IMR-90 (cell line): ENCODE data around the gene GTPBP6. TPM values are rescaled to one million over a fixed set of nuclear protein-coding genes. Genes with fewer than 3 reads are reported as not detected.
A peak's percentile ranks its signal among the peaks of the same experiment; 100 is the strongest.

Experiments
- ATAC-seq: fragments of 200-7000 bp; cut with Tn5 transposase; 2 replicates; pipeline ENCODE4 v1.9.1; 2020; ENCODE audit warnings: low read depth, mild to moderate bottlenecking, moderate library complexity
- BruUV-seq: library from RNA; stranded (reverse); fragments of 400-500 nt; replicated peaks from 2 replicates; lab custom pipeline; 2021; lab: Mats Ljungman, UMichigan
- CTCF ChIA-PET: fragments of 300-600 bp; formaldehyde crosslinking; extraction: SDS; loops from one replicate; lab custom pipeline; 2021; ENCODE audit warnings: antibody characterized with exemption; lab: Yijun Ruan, JAX
- POLR2A ChIA-PET: fragments of 300-600 bp; sonication (Branson Sonifier 250); formaldehyde crosslinking; loops from one replicate; lab custom pipeline; 2022; ENCODE audit warnings: antibody characterized with exemption; ENCODE audit not compliant: unreplicated experiment; lab: Charles Lee
- DNase-seq: peaks from one replicate; pipeline ENCODE4 v3.0.0; 2013
- H2AFZ ChIP-seq: replicated peaks from 2 replicates; pipeline ENCODE3; 2013; ENCODE audit warnings: low read length, mild to moderate bottlenecking; ENCODE audit not compliant: poor library complexity
- H2AK5ac ChIP-seq: 2 replicates; pipeline ENCODE4 v1.6.1; 2013; ENCODE audit warnings: low read depth, low read length, inconsistent platforms
- H2AK9ac ChIP-seq: replicated peaks from 2 replicates; pipeline ENCODE3; 2013; ENCODE audit warnings: mild to moderate bottlenecking, low read depth, low read length, moderate library complexity; ENCODE audit not compliant: poor library complexity
- H2BK120ac ChIP-seq: 2 replicates; pipeline ENCODE4 v1.6.1; 2013; ENCODE audit warnings: low read depth, low read length, inconsistent platforms
- H2BK15ac ChIP-seq: 3 replicates; pipeline ENCODE4 v1.6.1; 2013; ENCODE audit warnings: low read depth, low read length, inconsistent platforms
- H2BK20ac ChIP-seq: 2 replicates; pipeline ENCODE4 v1.6.1; 2013; ENCODE audit warnings: low read depth, mild to moderate bottlenecking, inconsistent platforms, low read length, moderate library complexity
- H2BK5ac ChIP-seq: 2 replicates; pipeline ENCODE4 v1.6.1; 2013; ENCODE audit warnings: mild to moderate bottlenecking, low read depth, low read length, inconsistent platforms; ENCODE audit not compliant: poor library complexity, severe bottlenecking
- H3K14ac ChIP-seq: replicated peaks from 2 replicates; pipeline ENCODE4 v1.6.1; 2013; ENCODE audit warnings: low read depth, low read length, inconsistent platforms
- H3K18ac ChIP-seq: 2 replicates; pipeline ENCODE4 v1.6.1; 2013; ENCODE audit warnings: low read depth, low read length, control low read depth
- H3K23ac ChIP-seq: 2 replicates; pipeline ENCODE4 v1.6.1; 2013; ENCODE audit warnings: low read depth, low read length, inconsistent platforms
- H3K27ac ChIP-seq: 2 replicates; pipeline ENCODE4 v1.5.1; 2013; ENCODE audit warnings: mild to moderate bottlenecking, control low read depth, low read length; ENCODE audit not compliant: insufficient read depth
- H3K27me3 ChIP-seq: 2 replicates; pipeline ENCODE4 v1.6.1; 2013; ENCODE audit warnings: low read length; ENCODE audit not compliant: control insufficient read depth, insufficient read depth
- H3K36me3 ChIP-seq: 2 replicates; pipeline ENCODE4 v1.6.1; 2013; ENCODE audit warnings: low read length, mixed read lengths; ENCODE audit not compliant: control insufficient read depth, insufficient read depth
- H3K4ac ChIP-seq: 2 replicates; pipeline ENCODE4 v1.6.1; 2013; ENCODE audit warnings: low read depth, low read length, inconsistent platforms
- H3K4me1 ChIP-seq: 2 replicates; pipeline ENCODE4 v1.6.1; 2013; ENCODE audit warnings: low read length, mixed read lengths; ENCODE audit not compliant: control insufficient read depth, insufficient read depth
- H3K4me2 ChIP-seq: 2 replicates; pipeline ENCODE4 v1.6.1; 2013; ENCODE audit warnings: low read depth, mild to moderate bottlenecking, control low read depth, low read length, moderate library complexity
- H3K4me3 ChIP-seq: 2 replicates; pipeline ENCODE4 v1.5.1; 2013; ENCODE audit warnings: low read depth, mild to moderate bottlenecking, control low read depth, low read length, moderate library complexity; ENCODE audit not compliant: insufficient read depth
- H3K56ac ChIP-seq: 2 replicates; pipeline ENCODE4 v1.6.1; 2013; ENCODE audit warnings: low read length, inconsistent platforms; ENCODE audit not compliant: insufficient read depth; ENCODE audit errors: extremely low read depth
- H3K79me1 ChIP-seq, 2 experiments: 2 replicates each; pipeline ENCODE4 v1.6.1; 2013; ENCODE audit warnings: low read length in 2 of 2, inconsistent platforms in 1 of 2, low read depth in 1 of 2
- H3K9ac ChIP-seq: 2 replicates; pipeline ENCODE4 v1.6.1; 2013; ENCODE audit warnings: low read depth, low read length, control low read depth
- H3K9me1 ChIP-seq: 2 replicates; pipeline ENCODE4 v1.6.1; 2013; ENCODE audit warnings: low read length, inconsistent platforms; ENCODE audit not compliant: insufficient read depth
- H3K9me3 ChIP-seq: 2 replicates; pipeline ENCODE4 v1.6.1; 2013; ENCODE audit warnings: low read length; ENCODE audit not compliant: control insufficient read depth, insufficient read depth
- H4K20me1 ChIP-seq: 2 replicates; pipeline ENCODE4 v1.6.1; 2013; ENCODE audit warnings: low read length, inconsistent platforms; ENCODE audit not compliant: insufficient read depth
- H4K5ac ChIP-seq: 2 replicates; pipeline ENCODE4 v1.6.1; 2013; ENCODE audit warnings: mild to moderate bottlenecking, low read depth, low read length, control low read depth
- H4K8ac ChIP-seq, 2 experiments: 2 replicates each; pipeline ENCODE4 v1.6.1; 2013; ENCODE audit warnings: low read depth in 2 of 2, low read length in 2 of 2, control low read depth in 1 of 2, inconsistent platforms in 1 of 2
- H4K91ac ChIP-seq: 2 replicates; pipeline ENCODE4 v1.6.1; 2013; ENCODE audit warnings: low read depth, low read length, inconsistent platforms; ENCODE audit not compliant: insufficient read depth
- BHLHE40 ChIP-seq: fragments of 150-350 bp; IDR thresholded peaks from 2 replicates; pipeline ENCODE4 v1.6.1; 2016; ENCODE audit warnings: mild to moderate bottlenecking, low read depth, low read length
- CEBPB ChIP-seq: IDR thresholded peaks from 2 replicates; pipeline ENCODE4 v1.6.1; 2012; ENCODE audit warnings: low read depth, low read length, improper control_type of control experiment
- CHD1 ChIP-seq: IDR thresholded peaks from 2 replicates; pipeline ENCODE4 v1.6.1; 2012; ENCODE audit warnings: low read depth, low read length, improper control_type of control experiment
- ELK1 ChIP-seq: fragments of 150-350 bp; IDR thresholded peaks from 2 replicates; pipeline ENCODE4 v1.6.1; 2016; ENCODE audit warnings: low read depth, mild to moderate bottlenecking, low read length, moderate library complexity, borderline replicate concordance
- FOS ChIP-seq: fragments of 150-350 bp; IDR thresholded peaks from 2 replicates; pipeline ENCODE4 v1.6.1; 2016; ENCODE audit warnings: low read depth, low read length
- MAFK ChIP-seq: IDR thresholded peaks from 2 replicates; pipeline ENCODE4 v1.6.1; 2012; ENCODE audit warnings: low read depth, low read length, improper control_type of control experiment
- MAZ ChIP-seq: IDR thresholded peaks from 2 replicates; pipeline ENCODE4 v1.6.1; 2012; ENCODE audit warnings: low read depth, mild to moderate bottlenecking, low read length, improper control_type of control experiment, moderate library complexity, borderline replicate concordance
- MXI1 ChIP-seq: IDR thresholded peaks from 2 replicates; pipeline ENCODE4 v1.6.1; 2012; ENCODE audit warnings: low read depth, mild to moderate bottlenecking, low read length, moderate library complexity, borderline replicate concordance
- NFE2L2 ChIP-seq: fragments of 150-350 bp; IDR thresholded peaks from 2 replicates; pipeline ENCODE4 v1.6.1; 2016; ENCODE audit warnings: low read depth, mild to moderate bottlenecking, low read length
- POLR2A ChIP-seq: IDR thresholded peaks from 2 replicates; pipeline ENCODE4 v1.6.1; 2012; ENCODE audit warnings: mild to moderate bottlenecking, low read depth, low read length
- RAD21 ChIP-seq: IDR thresholded peaks from 2 replicates; pipeline ENCODE4 v1.6.1; 2012; ENCODE audit warnings: low read length, improper control_type of control experiment
- RCOR1 ChIP-seq: IDR thresholded peaks from 2 replicates; pipeline ENCODE4 v1.6.1; 2012; ENCODE audit warnings: mild to moderate bottlenecking, low read length, improper control_type of control experiment; ENCODE audit not compliant: insufficient replicate concordance
- RFX5 ChIP-seq: IDR thresholded peaks from 2 replicates; pipeline ENCODE4 v1.8.0; 2012; ENCODE audit warnings: low read depth, mild to moderate bottlenecking, low read length, moderate library complexity
- SMC3 ChIP-seq: fragments of 150-350 bp; IDR thresholded peaks from 2 replicates; pipeline ENCODE4 v1.6.1; 2016; ENCODE audit warnings: low read depth, mild to moderate bottlenecking, antibody characterized with exemption, low read length, moderate library complexity
- USF2 ChIP-seq: fragments of 150-350 bp; IDR thresholded peaks from 2 replicates; pipeline ENCODE4 v1.6.1; 2017; ENCODE audit warnings: mild to moderate bottlenecking, antibody characterized with exemption, low read length, low read depth
- WGBS, 2 experiments: methylation state at CpG; one replicate each; pipeline versions ENCODE4 v1.1.5 to v1.1.7; 2013; ENCODE audit warnings: missing lambda C conversion rate in 2 of 2; ENCODE audit not compliant: insufficient read length in 1 of 2; ENCODE audit errors: extremely low coverage in 2 of 2; 5-methylcytosine and 5-hydroxymethylcytosine counted together
- dilution Hi-C: fragments of 300-500 bp; cut with HindIII; formaldehyde crosslinking; loops from one replicate; pipeline ENCODE4 v1.14.3; 2018; ENCODE audit warnings: low sequenced_read_pairs; ENCODE audit not compliant: unreplicated experiment
- in situ Hi-C: fragments of 300-500 bp; cut with MboI; formaldehyde crosslinking; loops from 3 replicates; pipeline ENCODE4 v1.14.3; 2019; ENCODE audit warnings: low sequenced_read_pairs, inconsistent platforms, mixed read lengths
- intact Hi-C: fragments of 100-400 bp; cut with micrococcal nuclease; formaldehyde crosslinking; loops from 2 replicates; pipeline ENCODE4 v1.10.0; 2022
- polyA plus RNA-seq, 3 experiments: library from polyadenylated mRNA; depleted of rRNA; stranded (reverse); fragments of >200 nt; gene quantifications; 2 replicates each; pipeline ENCODE4 v1.2.3, GENCODE V29; 2012; ENCODE audit warnings: low replicate concordance in 1 of 3
- total RNA-seq: library from RNA; depleted of rRNA; stranded (reverse); fragments of >200 nt; gene quantifications from 2 replicates; pipeline ENCODE4 v1.2.3, GENCODE V29; 2012

Gene GTPBP6
- total and polyA plus RNA-seq, 2 of the 4 experiments (the other 2 are of a cell fraction): 24.0 to 31.6 TPM

GRCh38 chrX:281166-281999, 37.2 kb downstream of the GTPBP6 start, which contains the start of gene PLCXD1:
TSS of gene PLCXD1 (plus strand) at chrX:281381. CDS start at chrX:284188, 2,807 bp downstream.
- peak within 1 kb of the TSS; percentile 67 for H2AK9ac ChIP-seq
- DNase-seq (peak; percentile 36), ATAC-seq (peak; percentile 52)
- H3K18ac ChIP-seq: no peak within 1 kb of the TSS
- no TSS peak for BruUV-seq
- in situ Hi-C loops: no loop called here
- ChIA-PET POLR2A (no interaction called here), CTCF (no interaction called here)
- peak within 1 kb of the TSS; percentile 46; the same call in 1 of the 2 replicates for H3K27ac ChIP-seq
- H2BK20ac ChIP-seq: no peak within 1 kb of the TSS
- no peak within 1 kb of the TSS; the same call in 1 of the 2 replicates for H3K56ac ChIP-seq
- peak within 1 kb of the TSS; percentile 61 for H3K4ac ChIP-seq
- peak within 1 kb of the TSS; percentile 70 to 81; a peak in 3 of 4 replicates for H4K8ac ChIP-seq
- dilution Hi-C loops: no loop called here
- peak within 1 kb of the TSS; percentile 53; the same call in 1 of the 2 replicates for H3K23ac ChIP-seq
- peak within 1 kb of the TSS; percentile 60; the same call in 1 of the 2 replicates for H2BK120ac ChIP-seq
- H3K36me3 ChIP-seq: peaks cover 19% of the 10 kb centered on the region
- H2AK5ac ChIP-seq: no peak within 1 kb of the TSS; the same call in 1 of the 2 replicates
- H3K4me3 ChIP-seq: peak within 1 kb of the TSS; percentile 33
- peak within 1 kb of the TSS; percentile 6 for H3K9ac ChIP-seq
- 20% methylated on average over 1 of the region's 25 CpGs; no CpG with 5 or more reads in 1 of the 2 experiments for WGBS, 2 experiments
- no peaks in the 10 kb centered on the region for H3K9me3 ChIP-seq
- H2AFZ ChIP-seq: peak within 1 kb of the TSS; percentile 92
- peak within 1 kb of the TSS; percentile 39; the same call in 1 of the 2 replicates for H4K5ac ChIP-seq
- peak within 1 kb of the TSS; percentile 82 for H3K14ac ChIP-seq
- 0 out of 2 replicates have a peak within 1 kb of the TSS, but pooled peaks have one; percentile 17 for H4K91ac ChIP-seq
- peaks cover 11% of the 10 kb centered on the region for H3K9me1 ChIP-seq
- H2BK15ac ChIP-seq: no peak within 1 kb of the TSS
- H4K20me1 ChIP-seq: no peaks in the 10 kb centered on the region
- no peaks in the 10 kb centered on the region for H3K27me3 ChIP-seq
- H3K79me1 ChIP-seq: peaks cover 9 to 35% of the 10 kb centered on the region in 2 experiments
- H3K4me1 ChIP-seq: no peaks in the 10 kb centered on the region
- no peak within 1 kb of the TSS for H2BK5ac ChIP-seq
- intact Hi-C loops: no loop called here
- peak within 1 kb of the TSS; percentile 51 for H3K4me2 ChIP-seq
- TF ChIP-seq RCOR1 (no peak), BHLHE40 (no peak), FOS (no peak), NFE2L2 (no peak), POLR2A (no peak), SMC3 (no peak), MXI1 (no peak), RFX5 (no peak), MAFK (no peak), USF2 (no peak), ELK1 (no peak), CEBPB (no peak), MAZ (no peak), CHD1 (no peak), RAD21 (no peak)
